Measurements from ENCODE around the gene MIEF1. TPM values are rescaled to one million over a fixed set of nuclear protein-coding genes. Genes with fewer than 3 reads are reported as not detected.

The MIEF1 gene
- total and polyA plus RNA-seq, 2 of the 8 experiments (the other 6 are each of a cell fraction or from before 2014, with no cell fraction given), result 16.8 to 32.7 TPM

DNA sequence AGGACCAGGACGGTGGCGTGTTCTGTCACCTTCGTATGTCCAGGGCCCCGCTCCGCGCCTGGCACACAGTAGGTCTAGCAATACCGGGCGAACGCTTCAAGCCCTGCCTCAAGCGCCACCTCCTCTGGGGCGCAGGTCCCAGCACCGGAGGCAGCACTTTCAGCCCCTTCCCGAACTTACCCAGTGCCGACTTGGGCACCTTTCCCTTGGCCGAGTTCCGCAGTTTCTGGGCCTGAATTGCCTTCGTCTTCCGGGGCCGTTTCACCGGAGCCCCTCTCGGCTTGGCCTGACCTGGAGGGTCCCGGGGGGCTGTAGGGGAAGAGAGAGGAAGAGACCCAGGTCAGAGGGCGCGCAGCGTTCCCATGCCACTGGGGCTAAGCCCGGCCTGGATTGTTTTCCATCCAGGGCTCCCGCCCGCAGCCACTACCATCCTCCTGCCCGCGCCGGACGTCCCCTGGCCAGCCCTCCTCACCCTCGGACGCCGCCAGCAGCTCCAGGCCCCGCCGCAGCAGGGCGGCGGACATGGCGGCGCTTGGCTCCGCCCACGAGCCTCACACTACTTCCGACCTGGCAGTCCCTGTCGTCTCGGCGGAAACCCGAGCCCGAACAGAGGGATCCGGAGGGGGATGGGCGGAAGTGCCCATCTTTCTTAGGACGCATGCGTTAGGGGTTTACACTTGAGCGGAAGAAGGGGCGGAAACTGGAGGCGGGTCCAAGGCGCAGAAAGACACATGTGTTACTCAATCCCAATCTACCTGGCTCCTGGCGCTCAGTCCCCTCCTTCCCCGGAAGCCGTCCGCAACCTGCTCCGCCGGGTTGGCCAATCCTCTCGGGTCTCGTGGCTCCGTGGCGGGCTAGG, 30.4 kb downstream of the MIEF1 start, which contains the start of gene RPS19BP1 (continued):
- peak; percentile 82 for TF ChIP-seq SIRT6 (IDR thresholded peaks at IDR 0.05; ENCODE audit: low read length)
- TF ChIP-seq, protein P1, sequence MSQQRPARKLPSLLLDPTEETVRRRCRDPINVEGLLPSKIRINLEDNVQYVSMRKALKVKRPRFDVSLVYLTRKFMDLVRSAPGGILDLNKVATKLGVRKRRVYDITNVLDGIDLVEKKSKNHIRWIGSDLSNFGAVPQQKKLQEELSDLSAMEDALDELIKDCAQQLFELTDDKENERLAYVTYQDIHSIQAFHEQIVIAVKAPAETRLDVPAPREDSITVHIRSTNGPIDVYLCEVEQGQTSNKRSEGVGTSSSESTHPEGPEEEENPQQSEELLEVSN (IDR thresholded peaks at IDR 0.05), result 0 out of 2 replicates have a peak, but pooled peaks have one; percentile 20
- peak; percentile 88; the same call in 1 of the 2 replicates for TF ChIP-seq GTF2F1 (IDR thresholded peaks at IDR 0.05; ENCODE audit: borderline replicate concordance, low read depth, low read length)
- TF ChIP-seq KDM1A (IDR thresholded peaks at IDR 0.05; ENCODE audit: borderline replicate concordance, low read length), result no peak
- peak; percentile 93 for TF ChIP-seq CEBPB (IDR thresholded peaks at IDR 0.05; ENCODE audit: low read depth, low read length)
- TF ChIP-seq CHD1 (IDR thresholded peaks at IDR 0.05; ENCODE audit: low read depth, low read length), result no peak
- 0 out of 2 replicates have a peak, but pooled peaks have one; percentile 26 for TF ChIP-seq SRF (IDR thresholded peaks at IDR 0.05; ENCODE audit: low read depth, low read length)
- TF ChIP-seq, protein P2, sequence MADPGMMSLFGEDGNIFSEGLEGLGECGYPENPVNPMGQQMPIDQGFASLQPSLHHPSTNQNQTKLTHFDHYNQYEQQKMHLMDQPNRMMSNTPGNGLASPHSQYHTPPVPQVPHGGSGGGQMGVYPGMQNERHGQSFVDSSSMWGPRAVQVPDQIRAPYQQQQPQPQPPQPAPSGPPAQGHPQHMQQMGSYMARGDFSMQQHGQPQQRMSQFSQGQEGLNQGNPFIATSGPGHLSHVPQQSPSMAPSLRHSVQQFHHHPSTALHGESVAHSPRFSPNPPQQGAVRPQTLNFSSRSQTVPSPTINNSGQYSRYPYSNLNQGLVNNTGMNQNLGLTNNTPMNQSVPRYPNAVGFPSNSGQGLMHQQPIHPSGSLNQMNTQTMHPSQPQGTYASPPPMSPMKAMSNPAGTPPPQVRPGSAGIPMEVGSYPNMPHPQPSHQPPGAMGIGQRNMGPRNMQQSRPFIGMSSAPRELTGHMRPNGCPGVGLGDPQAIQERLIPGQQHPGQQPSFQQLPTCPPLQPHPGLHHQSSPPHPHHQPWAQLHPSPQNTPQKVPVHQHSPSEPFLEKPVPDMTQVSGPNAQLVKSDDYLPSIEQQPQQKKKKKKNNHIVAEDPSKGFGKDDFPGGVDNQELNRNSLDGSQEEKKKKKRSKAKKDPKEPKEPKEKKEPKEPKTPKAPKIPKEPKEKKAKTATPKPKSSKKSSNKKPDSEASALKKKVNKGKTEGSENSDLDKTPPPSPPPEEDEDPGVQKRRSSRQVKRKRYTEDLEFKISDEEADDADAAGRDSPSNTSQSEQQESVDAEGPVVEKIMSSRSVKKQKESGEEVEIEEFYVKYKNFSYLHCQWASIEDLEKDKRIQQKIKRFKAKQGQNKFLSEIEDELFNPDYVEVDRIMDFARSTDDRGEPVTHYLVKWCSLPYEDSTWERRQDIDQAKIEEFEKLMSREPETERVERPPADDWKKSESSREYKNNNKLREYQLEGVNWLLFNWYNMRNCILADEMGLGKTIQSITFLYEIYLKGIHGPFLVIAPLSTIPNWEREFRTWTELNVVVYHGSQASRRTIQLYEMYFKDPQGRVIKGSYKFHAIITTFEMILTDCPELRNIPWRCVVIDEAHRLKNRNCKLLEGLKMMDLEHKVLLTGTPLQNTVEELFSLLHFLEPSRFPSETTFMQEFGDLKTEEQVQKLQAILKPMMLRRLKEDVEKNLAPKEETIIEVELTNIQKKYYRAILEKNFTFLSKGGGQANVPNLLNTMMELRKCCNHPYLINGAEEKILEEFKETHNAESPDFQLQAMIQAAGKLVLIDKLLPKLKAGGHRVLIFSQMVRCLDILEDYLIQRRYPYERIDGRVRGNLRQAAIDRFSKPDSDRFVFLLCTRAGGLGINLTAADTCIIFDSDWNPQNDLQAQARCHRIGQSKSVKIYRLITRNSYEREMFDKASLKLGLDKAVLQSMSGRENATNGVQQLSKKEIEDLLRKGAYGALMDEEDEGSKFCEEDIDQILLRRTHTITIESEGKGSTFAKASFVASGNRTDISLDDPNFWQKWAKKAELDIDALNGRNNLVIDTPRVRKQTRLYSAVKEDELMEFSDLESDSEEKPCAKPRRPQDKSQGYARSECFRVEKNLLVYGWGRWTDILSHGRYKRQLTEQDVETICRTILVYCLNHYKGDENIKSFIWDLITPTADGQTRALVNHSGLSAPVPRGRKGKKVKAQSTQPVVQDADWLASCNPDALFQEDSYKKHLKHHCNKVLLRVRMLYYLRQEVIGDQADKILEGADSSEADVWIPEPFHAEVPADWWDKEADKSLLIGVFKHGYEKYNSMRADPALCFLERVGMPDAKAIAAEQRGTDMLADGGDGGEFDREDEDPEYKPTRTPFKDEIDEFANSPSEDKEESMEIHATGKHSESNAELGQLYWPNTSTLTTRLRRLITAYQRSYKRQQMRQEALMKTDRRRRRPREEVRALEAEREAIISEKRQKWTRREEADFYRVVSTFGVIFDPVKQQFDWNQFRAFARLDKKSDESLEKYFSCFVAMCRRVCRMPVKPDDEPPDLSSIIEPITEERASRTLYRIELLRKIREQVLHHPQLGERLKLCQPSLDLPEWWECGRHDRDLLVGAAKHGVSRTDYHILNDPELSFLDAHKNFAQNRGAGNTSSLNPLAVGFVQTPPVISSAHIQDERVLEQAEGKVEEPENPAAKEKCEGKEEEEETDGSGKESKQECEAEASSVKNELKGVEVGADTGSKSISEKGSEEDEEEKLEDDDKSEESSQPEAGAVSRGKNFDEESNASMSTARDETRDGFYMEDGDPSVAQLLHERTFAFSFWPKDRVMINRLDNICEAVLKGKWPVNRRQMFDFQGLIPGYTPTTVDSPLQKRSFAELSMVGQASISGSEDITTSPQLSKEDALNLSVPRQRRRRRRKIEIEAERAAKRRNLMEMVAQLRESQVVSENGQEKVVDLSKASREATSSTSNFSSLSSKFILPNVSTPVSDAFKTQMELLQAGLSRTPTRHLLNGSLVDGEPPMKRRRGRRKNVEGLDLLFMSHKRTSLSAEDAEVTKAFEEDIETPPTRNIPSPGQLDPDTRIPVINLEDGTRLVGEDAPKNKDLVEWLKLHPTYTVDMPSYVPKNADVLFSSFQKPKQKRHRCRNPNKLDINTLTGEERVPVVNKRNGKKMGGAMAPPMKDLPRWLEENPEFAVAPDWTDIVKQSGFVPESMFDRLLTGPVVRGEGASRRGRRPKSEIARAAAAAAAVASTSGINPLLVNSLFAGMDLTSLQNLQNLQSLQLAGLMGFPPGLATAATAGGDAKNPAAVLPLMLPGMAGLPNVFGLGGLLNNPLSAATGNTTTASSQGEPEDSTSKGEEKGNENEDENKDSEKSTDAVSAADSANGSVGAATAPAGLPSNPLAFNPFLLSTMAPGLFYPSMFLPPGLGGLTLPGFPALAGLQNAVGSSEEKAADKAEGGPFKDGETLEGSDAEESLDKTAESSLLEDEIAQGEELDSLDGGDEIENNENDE (IDR thresholded peaks at IDR 0.05; ENCODE audit: insufficient replicate concordance, low read length), result no peak
- TF ChIP-seq RXRA (IDR thresholded peaks at IDR 0.05; ENCODE audit: insufficient read depth, low read depth, low read length), result no peak
